B cell (primary cell): ENCODE data around the gene PLTP.

Experiments
- CTCF ChIP-seq: fragments of 200-600 bp; IDR thresholded peaks from one replicate; pipeline ENCODE4 v1.8.0; 2022; ENCODE audit warnings: antibody characterized with exemption, mild to moderate bottlenecking
- EZH2 ChIP-seq: IDR thresholded peaks from 2 replicates; pipeline ENCODE4 v1.6.1; 2012; ENCODE audit warnings: borderline replicate concordance, low read depth, mild to moderate bottlenecking, moderate library complexity, low read length; ENCODE audit not compliant: insufficient read depth, poor library complexity, severe bottlenecking

DNA sequence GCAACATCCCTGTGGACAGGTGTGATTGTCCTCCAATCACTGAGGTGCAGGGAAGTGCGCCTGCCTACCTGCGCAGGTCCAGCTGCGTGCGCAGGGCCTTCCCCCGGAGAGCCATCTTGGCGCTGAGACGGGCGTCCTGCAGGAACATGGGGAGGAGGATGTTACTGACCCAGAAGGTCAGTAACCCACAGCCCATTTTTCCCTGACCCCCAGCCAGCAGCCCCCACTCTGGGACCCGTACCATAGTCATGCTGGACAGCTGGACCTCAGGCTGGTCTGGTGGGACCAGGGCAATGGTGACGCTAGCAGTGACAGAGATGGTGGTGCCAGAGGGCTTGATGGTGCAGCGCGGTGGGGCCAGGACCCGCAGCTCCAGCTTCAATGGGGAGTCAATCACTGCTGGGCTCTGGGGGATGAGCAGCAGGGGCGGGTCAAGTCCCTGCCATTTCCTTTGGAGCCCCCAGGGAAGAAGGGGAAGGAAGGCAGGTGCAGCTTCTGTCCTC, 9.7 kb downstream of the PLTP start:
- TF ChIP-seq CTCF (no peak), EZH2 (no peak)
